H9 (cell line): ENCODE data around the gene TOR3A. TPM values are rescaled to one million over a fixed set of nuclear protein-coding genes. Genes with fewer than 3 reads are reported as not detected.

Experiments
- DNase-seq: peaks from one replicate; pipeline ENCODE4 v3.0.0-alpha.2; 2017
- H2AFZ ChIP-seq: one replicate; pipeline ENCODE4 v1.6.1; 2013; ENCODE audit warnings: mild to moderate bottlenecking, low read length, control low read depth, moderate library complexity
- H2AK5ac ChIP-seq: 2 replicates; pipeline ENCODE4 v1.6.1; 2013; ENCODE audit warnings: low read length, control low read depth, mixed read lengths; ENCODE audit not compliant: insufficient read length
- H2BK120ac ChIP-seq: one replicate; pipeline ENCODE4 v1.6.1; 2013; ENCODE audit warnings: low read depth, mild to moderate bottlenecking, low read length, control low read depth, inconsistent platforms; ENCODE audit not compliant: poor library complexity, severe bottlenecking
- H2BK12ac ChIP-seq: 2 replicates; pipeline ENCODE4 v1.6.1; 2013; ENCODE audit warnings: low read length, control low read depth, mixed read lengths, low read depth; ENCODE audit not compliant: insufficient read length
- H2BK15ac ChIP-seq: 2 replicates; pipeline ENCODE4 v1.6.1; 2013; ENCODE audit warnings: low read depth, low read length, control low read depth
- H2BK20ac ChIP-seq: one replicate; pipeline ENCODE4 v1.6.1; 2013; ENCODE audit warnings: low read depth, mild to moderate bottlenecking, low read length, control low read depth, inconsistent platforms; ENCODE audit not compliant: poor library complexity, severe bottlenecking
- H2BK5ac ChIP-seq: 2 replicates; pipeline ENCODE4 v1.6.1; 2013; ENCODE audit warnings: low read length, control low read depth, mixed read lengths; ENCODE audit not compliant: insufficient read length
- H3K14ac ChIP-seq: 2 replicates; pipeline ENCODE4 v1.6.1; 2013; ENCODE audit warnings: low read length, control low read depth; ENCODE audit not compliant: insufficient read depth
- H3K18ac ChIP-seq: 2 replicates; pipeline ENCODE4 v1.6.1; 2013; ENCODE audit warnings: low read depth, mild to moderate bottlenecking, mixed read lengths, low read length, control low read depth; ENCODE audit not compliant: insufficient read length
- H3K23ac ChIP-seq: 2 replicates; pipeline ENCODE4 v1.6.1; 2013; ENCODE audit warnings: low read length, control low read depth, mixed read lengths, low read depth; ENCODE audit not compliant: insufficient read length
- H3K23me2 ChIP-seq: 2 replicates; pipeline ENCODE4 v1.6.1; 2013; ENCODE audit warnings: low read depth, mild to moderate bottlenecking, mixed read lengths, low read length, control low read depth; ENCODE audit not compliant: insufficient read length, poor library complexity, severe bottlenecking
- H3K27ac ChIP-seq: 2 replicates; pipeline ENCODE4 v1.5.1; 2013; ENCODE audit warnings: low read length, control low read depth, mixed read lengths, low read depth; ENCODE audit not compliant: insufficient read length
- H3K27me3 ChIP-seq: 2 replicates; pipeline ENCODE4 v1.6.1; 2013; ENCODE audit warnings: low read length, control low read depth, inconsistent platforms; ENCODE audit not compliant: insufficient read depth
- H3K4ac ChIP-seq: 2 replicates; pipeline ENCODE4 v1.6.1; 2013; ENCODE audit warnings: low read depth, mild to moderate bottlenecking, control low read depth, inconsistent platforms, low read length, moderate library complexity
- H3K4me1 ChIP-seq: 2 replicates; pipeline ENCODE4 v1.6.1; 2013; ENCODE audit warnings: low read length, control low read depth, inconsistent platforms; ENCODE audit not compliant: insufficient read depth
- H3K4me2 ChIP-seq: 2 replicates; pipeline ENCODE4 v1.6.1; 2013; ENCODE audit warnings: low read length, control low read depth, mixed read lengths; ENCODE audit not compliant: insufficient read length, insufficient read depth
- H3K56ac ChIP-seq: 2 replicates; pipeline ENCODE4 v1.6.1; 2013; ENCODE audit warnings: low read depth, mild to moderate bottlenecking, mixed read lengths, low read length, control low read depth; ENCODE audit not compliant: insufficient read length
- H3K79me1 ChIP-seq: 2 replicates; pipeline ENCODE4 v1.6.1; 2013; ENCODE audit warnings: low read depth, mild to moderate bottlenecking, moderate library complexity, low read length, control low read depth, inconsistent platforms; ENCODE audit not compliant: insufficient read depth, poor library complexity, severe bottlenecking
- H3K79me2 ChIP-seq: 2 replicates; pipeline ENCODE4 v1.6.1; 2013; ENCODE audit warnings: low read length, control low read depth, inconsistent platforms; ENCODE audit not compliant: insufficient read depth
- H3K9ac ChIP-seq: 2 replicates; pipeline ENCODE4 v1.6.1; 2013; ENCODE audit warnings: low read length, control low read depth, mixed read lengths; ENCODE audit not compliant: insufficient read length; ENCODE audit errors: extremely low read depth
- H3K9me3 ChIP-seq: one replicate; pipeline ENCODE4 v1.6.1; 2013; ENCODE audit warnings: low read depth, low read length, inconsistent platforms; ENCODE audit not compliant: control insufficient read depth
- H3T11ph ChIP-seq: one replicate; pipeline ENCODE4 v1.6.1; 2013; ENCODE audit warnings: mild to moderate bottlenecking, low read length, control low read depth, inconsistent platforms
- H4K20me1 ChIP-seq: one replicate; pipeline ENCODE4 v1.6.1; 2013; ENCODE audit not compliant: control insufficient read depth, insufficient read length, insufficient read depth
- H4K5ac ChIP-seq: 2 replicates; pipeline ENCODE4 v1.6.1; 2013; ENCODE audit warnings: low read depth, mild to moderate bottlenecking, mixed read lengths, low read length, control low read depth; ENCODE audit not compliant: insufficient read length
- H4K8ac ChIP-seq: replicated peaks from 2 replicates; pipeline ENCODE4 v1.6.1; 2013; ENCODE audit warnings: low read length, control low read depth, mixed read lengths, low read depth; ENCODE audit not compliant: insufficient read length
- H4K91ac ChIP-seq: 2 replicates; pipeline ENCODE4 v1.6.1; 2013; ENCODE audit warnings: low read depth, mild to moderate bottlenecking, moderate library complexity, mixed read lengths, low read length, control low read depth; ENCODE audit not compliant: insufficient read length
- H3K27ac Mint-ChIP-seq, 3 experiments: 2 replicates in 2 of 3; 3 replicates in 1 of 3; pipeline ENCODE4 v1.8.0; 2020 to 2021; ENCODE audit warnings: mixed read lengths in 3 of 3, mild to moderate bottlenecking in 1 of 3, moderate library complexity in 1 of 3
- H3K27me3 Mint-ChIP-seq: 2 replicates; pipeline ENCODE4 v1.8.0; 2021; ENCODE audit warnings: low read depth, mild to moderate bottlenecking, moderate library complexity, mixed read lengths
- H3K36me3 Mint-ChIP-seq, 3 experiments: 2 replicates in 2 of 3; 3 replicates in 1 of 3; pipeline ENCODE4 v1.8.0; 2020 to 2021; ENCODE audit warnings: low read depth in 3 of 3, mixed read lengths in 3 of 3; ENCODE audit not compliant: insufficient read depth in 1 of 3
- H3K4me1 Mint-ChIP-seq, 2 experiments: 2 replicates each; pipeline ENCODE4 v1.8.0; 2020; ENCODE audit warnings: mixed read lengths in 2 of 2
- H3K4me3 Mint-ChIP-seq, 2 experiments: 2 replicates in 1 of 2; 3 replicates in 1 of 2; pipeline ENCODE4 v1.8.0; 2020 to 2021; ENCODE audit warnings: mild to moderate bottlenecking in 2 of 2, mixed read lengths in 2 of 2, moderate library complexity in 1 of 2
- H3K9me3 Mint-ChIP-seq, 2 experiments: 2 replicates in 1 of 2; 3 replicates in 1 of 2; pipeline ENCODE4 v1.8.0; 2020; ENCODE audit warnings: mild to moderate bottlenecking in 2 of 2, mixed read lengths in 2 of 2, moderate library complexity in 1 of 2
- CTCF ChIP-seq: fragments of 200-600 bp; sonication (generic); conservative IDR thresholded peaks from 3 replicates; pipeline ENCODE4 v1.8.0; 2021; ENCODE audit warnings: antibody characterized with exemption, mild to moderate bottlenecking
- WGBS: extraction: QIAGEN DNeasy Blood & Tissue Kit; methylation state at CpG from one replicate; pipeline ENCODE4 v1.1.7; 2013; ENCODE audit warnings: missing lambda C conversion rate, low lambda C conversion rate, mixed read lengths; ENCODE audit not compliant: insufficient read length; ENCODE audit errors: extremely low coverage; 5-methylcytosine and 5-hydroxymethylcytosine counted together
- total RNA-seq: library from RNA; stranded (reverse); gene quantifications from 2 replicates; pipeline ENCODE4 v1.2.1, GENCODE V29; 2021

TOR3A gene
- total RNA-seq, 1 experiment from 2014 or later: 27.3 TPM

DNA sequence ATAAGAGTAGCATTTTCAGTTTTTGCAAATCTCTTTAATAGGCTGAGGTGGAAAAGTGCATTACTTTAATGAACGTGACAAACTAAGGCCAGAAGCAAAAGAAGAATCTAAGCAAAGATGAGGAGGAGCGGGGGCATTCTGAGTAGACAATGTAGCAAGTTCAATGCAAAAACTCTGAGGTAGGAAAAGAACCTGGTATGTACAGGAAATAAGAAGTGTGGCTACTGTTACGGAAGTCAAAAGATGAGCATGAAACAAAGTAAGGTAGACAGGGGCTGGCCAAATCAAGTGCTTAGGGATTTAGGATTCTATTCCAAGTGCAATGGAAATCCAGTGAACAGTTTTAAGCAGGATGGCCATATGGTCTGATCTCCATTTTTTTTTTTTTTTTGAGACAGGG is 63.7 kb downstream of the TOR3A start:
- H3K4me1 ChIP-seq: no peaks in the 10 kb centered on the region; the same call in 1 of the 2 replicates
- H3K27ac ChIP-seq: no peak overlapping the region
- DNase-seq: no peak
- H2BK20ac ChIP-seq: no peak overlapping the region
- no peak overlapping the region for H2BK12ac ChIP-seq
- no peak overlapping the region for H3K14ac ChIP-seq
- no peaks in the 10 kb centered on the region for H3K27me3 ChIP-seq
- H4K8ac ChIP-seq: no peak overlapping the region
- Mint-ChIP-seq H3K9me3 (peaks cover 7 to 12% of the 10 kb centered on the region in 2 experiments; a peak in 4 of 5 replicates), H3K36me3 (peaks cover 8 to 16% (median 13%) of the 10 kb centered on the region in 3 experiments), H3K4me1 (peaks cover 6 to 15% of the 10 kb centered on the region in 2 experiments), H3K4me3 (no peak overlapping the region), H3K27me3 (no peaks in the 10 kb centered on the region), H3K27ac (no peak overlapping the region)
- H3K23ac ChIP-seq: no peak overlapping the region
- no peak overlapping the region for H3K9ac ChIP-seq
- no peak for TF ChIP-seq CTCF
- no peak overlapping the region for H2BK15ac ChIP-seq
- no peaks in the 10 kb centered on the region for H3K23me2 ChIP-seq
- no peak overlapping the region for H3K4ac ChIP-seq
- no peak overlapping the region for H2BK120ac ChIP-seq
- WGBS: no CpG with 5 or more reads among the region's 3 CpGs
- no peak overlapping the region for H2BK5ac ChIP-seq
- no peak overlapping the region for H3K18ac ChIP-seq
- no peak overlapping the region for H3K56ac ChIP-seq
- H3K9me3 ChIP-seq: no peaks in the 10 kb centered on the region
- H4K20me1 ChIP-seq: no peaks in the 10 kb centered on the region
- no peak overlapping the region for H4K91ac ChIP-seq
- H3K79me2 ChIP-seq: no peaks in the 10 kb centered on the region; the same call in 1 of the 2 replicates
- H3K79me1 ChIP-seq: peaks cover 4% of the 10 kb centered on the region
- no peak overlapping the region for H3K4me2 ChIP-seq
- no peak overlapping the region for H2AK5ac ChIP-seq
- H2AFZ ChIP-seq: no peak overlapping the region
- H3T11ph ChIP-seq: no peak overlapping the region
- H4K5ac ChIP-seq: no peak overlapping the region

Other genes starting within 250 kb of the TOR3A start
- gene ANGPTL1, start 211.0 kb upstream of the TOR3A start, total RNA-seq: not detected in 2 replicates
- 32.8 and 35.4 TPM in 2 replicates for gene FAM20B, start 56.2 kb upstream of the TOR3A start, total RNA-seq
- gene ABL2, start 147.6 kb downstream of the TOR3A start, total RNA-seq: 21.2 TPM in 2 replicates
- 7.5 and 8.8 TPM in 2 replicates for gene SOAT1, start 211.7 kb downstream of the TOR3A start, total RNA-seq